Right atrium auricular region (tissue), 2 donors: ENCODE results near the gene CCDC183. TPM values are rescaled to one million over a fixed set of nuclear protein-coding genes. Genes with fewer than 3 reads are reported as not detected.

ENCODE experiments used
- DNase-seq: peaks from one replicate; pipeline ENCODE4 v3.0.0-alpha.2; 2019; ENCODE audit warnings: low spot score
- H3K27ac ChIP-seq, 2 donors: fragments of 200-600 bp; sonication (generic); 1 replicate in 1 of 2; 2 replicates in 1 of 2; pipeline ENCODE4 v1.5.1; 2016 to 2019
- H3K27me3 ChIP-seq, 2 donors: fragments of 200-600 bp; sonication (generic); one replicate each; pipeline versions ENCODE4 v1.5.1 to v1.6.0; 2017 to 2019
- H3K36me3 ChIP-seq: fragments of 200-600 bp; sonication (generic); one replicate; pipeline ENCODE4 v1.5.1; 2016
- H3K4me1 ChIP-seq, 2 donors: fragments of 200-600 bp; sonication (generic); one replicate each; pipeline versions ENCODE4 v1.5.1 to v1.6.0; 2017 to 2019
- H3K4me3 ChIP-seq, 2 donors: fragments of 200-600 bp; sonication (generic); 1 replicate in 1 of 2; 2 replicates in 1 of 2; pipeline ENCODE4 v1.5.1; 2017 to 2019; ENCODE audit warnings: mild to moderate bottlenecking in 1 of 2, moderate library complexity in 1 of 2
- H3K9me3 ChIP-seq, 2 donors: fragments of 200-600 bp; sonication (generic); one replicate each; pipeline ENCODE4 v1.5.1; 2019
- total RNA-seq, 2 donors: library from RNA; depleted of rRNA; stranded (reverse); fragments of >200 nt; gene quantifications; one replicate each; pipeline ENCODE4 v1.1.0, GENCODE V29; 2016
- TF ChIP-seq, protein P1 (sequence below), 2 donors: fragments of 200-600 bp; sonication (generic); IDR thresholded peaks; one replicate each; pipeline ENCODE4 v1.5.1; 2019; ENCODE audit warnings: antibody characterized with exemption in 2 of 2

The CCDC183 gene
- total RNA-seq, 2 donors from 2014 or later, result 2.3 to 2.5 TPM

DNA sequence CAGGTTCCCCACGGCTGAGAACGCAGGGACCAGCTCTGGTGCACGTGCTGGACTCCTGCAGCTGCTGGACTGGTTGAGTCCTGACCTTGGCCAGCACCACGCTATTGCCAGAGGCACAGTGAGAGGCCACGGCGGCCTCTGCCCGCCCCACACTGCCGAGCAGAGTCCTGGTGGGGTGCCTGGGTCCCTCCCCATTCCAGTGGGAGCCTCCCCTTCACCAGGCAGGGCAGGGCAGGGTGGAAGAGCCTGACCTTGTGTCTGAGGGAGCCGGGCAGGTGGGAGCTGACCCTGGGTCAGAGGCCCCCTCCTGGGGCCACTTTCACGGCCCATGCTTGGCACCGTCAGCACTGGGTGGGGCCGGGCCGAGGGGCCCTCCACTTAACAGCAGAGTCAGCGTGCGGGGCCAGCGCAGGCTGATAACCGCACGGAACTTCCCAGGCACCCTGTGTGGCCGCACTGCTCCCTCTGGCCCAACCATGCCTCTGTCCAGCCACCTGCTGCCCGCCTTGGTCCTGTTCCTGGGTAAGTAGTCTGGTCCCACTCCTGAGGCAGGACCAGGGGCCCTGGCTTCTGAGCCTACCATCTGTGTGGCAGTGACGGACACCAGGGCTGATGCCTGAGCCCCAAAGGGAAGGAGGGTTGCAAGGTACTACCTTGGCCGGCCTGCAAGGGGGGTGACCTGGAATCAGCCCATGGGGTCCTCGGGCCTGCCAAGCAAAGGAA, 56.0 kb downstream of the CCDC183 start, which contains the start of gene MAMDC4:
MAMDC4 (plus strand) TSS at position 406 of the 723 bp plus-strand sequence; CDS start at position 477, 71 bp downstream.
- Histone ChIP-seq H3K4me1 (peaks cover 0 to 36% of the 10 kb centered on the region in 2 donors), H3K4me3 (no peak within 1 kb of the TSS), H3K27me3 (no peaks in the 10 kb centered on the region), H3K9me3 (no peaks in the 10 kb centered on the region), H3K27ac (peak within 1 kb of the TSS in 1 of 2 donors; percentile 7), H3K36me3 (peaks cover 18% of the 10 kb centered on the region)
- TF ChIP-seq, protein P1, sequence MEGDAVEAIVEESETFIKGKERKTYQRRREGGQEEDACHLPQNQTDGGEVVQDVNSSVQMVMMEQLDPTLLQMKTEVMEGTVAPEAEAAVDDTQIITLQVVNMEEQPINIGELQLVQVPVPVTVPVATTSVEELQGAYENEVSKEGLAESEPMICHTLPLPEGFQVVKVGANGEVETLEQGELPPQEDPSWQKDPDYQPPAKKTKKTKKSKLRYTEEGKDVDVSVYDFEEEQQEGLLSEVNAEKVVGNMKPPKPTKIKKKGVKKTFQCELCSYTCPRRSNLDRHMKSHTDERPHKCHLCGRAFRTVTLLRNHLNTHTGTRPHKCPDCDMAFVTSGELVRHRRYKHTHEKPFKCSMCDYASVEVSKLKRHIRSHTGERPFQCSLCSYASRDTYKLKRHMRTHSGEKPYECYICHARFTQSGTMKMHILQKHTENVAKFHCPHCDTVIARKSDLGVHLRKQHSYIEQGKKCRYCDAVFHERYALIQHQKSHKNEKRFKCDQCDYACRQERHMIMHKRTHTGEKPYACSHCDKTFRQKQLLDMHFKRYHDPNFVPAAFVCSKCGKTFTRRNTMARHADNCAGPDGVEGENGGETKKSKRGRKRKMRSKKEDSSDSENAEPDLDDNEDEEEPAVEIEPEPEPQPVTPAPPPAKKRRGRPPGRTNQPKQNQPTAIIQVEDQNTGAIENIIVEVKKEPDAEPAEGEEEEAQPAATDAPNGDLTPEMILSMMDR (IDR thresholded peaks at IDR 0.05), result no peak
- no peak for DNase-seq

DNA sequence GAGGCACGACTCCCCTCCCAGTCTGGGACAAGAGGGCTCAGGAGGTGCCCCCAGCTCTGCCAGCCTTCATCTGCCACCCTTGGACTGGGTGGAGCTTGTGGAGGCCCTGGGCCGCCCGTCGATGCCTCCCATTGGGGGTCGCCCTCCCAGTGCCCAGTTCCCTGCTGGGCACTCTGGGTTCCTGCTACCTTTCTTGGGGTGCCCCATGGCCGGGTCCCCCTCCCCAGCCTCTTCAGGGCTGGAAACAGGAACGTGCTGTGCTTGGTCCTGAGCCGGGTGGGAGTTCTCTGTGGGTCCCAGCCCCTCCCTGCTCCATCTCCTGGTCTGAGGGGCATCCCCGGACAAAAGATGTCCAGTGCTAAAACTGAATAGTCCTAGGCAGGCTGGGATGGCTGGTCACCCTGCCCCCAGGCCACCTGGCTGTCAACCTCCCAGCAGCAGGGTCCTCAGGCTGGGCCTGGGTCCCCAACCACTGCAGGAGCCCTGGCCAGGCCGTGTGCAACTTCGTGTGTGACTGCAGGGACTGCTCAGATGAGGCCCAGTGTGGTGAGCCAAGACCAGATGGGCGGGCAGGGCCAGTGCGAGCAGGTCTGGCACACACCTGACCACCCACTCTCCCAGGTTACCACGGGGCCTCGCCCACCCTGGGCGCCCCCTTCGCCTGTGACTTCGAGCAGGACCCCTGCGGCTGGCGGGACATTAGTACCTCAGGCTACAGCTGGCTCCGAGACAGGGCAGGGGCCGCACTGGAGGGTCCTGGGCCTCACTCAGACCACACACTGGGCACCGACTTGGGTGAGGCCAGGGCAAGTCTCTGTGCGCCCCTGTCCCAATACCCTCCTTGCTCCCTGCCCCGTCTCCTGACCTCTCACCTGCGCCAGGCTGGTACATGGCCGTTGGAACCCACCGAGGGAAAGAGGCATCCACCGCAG, 56.8 kb downstream of the CCDC183 start:
- Histone ChIP-seq H3K4me3 (no peak overlapping the region), H3K36me3 (peaks cover 18% of the 10 kb centered on the region), H3K4me1 (peaks cover 0 to 28% of the 10 kb centered on the region in 2 donors), H3K9me3 (no peaks in the 10 kb centered on the region), H3K27ac (no peak overlapping the region), H3K27me3 (no peaks in the 10 kb centered on the region)
- DNase-seq, result no peak
- TF ChIP-seq, protein P1 (IDR thresholded peaks at IDR 0.05), result no peak

DNA sequence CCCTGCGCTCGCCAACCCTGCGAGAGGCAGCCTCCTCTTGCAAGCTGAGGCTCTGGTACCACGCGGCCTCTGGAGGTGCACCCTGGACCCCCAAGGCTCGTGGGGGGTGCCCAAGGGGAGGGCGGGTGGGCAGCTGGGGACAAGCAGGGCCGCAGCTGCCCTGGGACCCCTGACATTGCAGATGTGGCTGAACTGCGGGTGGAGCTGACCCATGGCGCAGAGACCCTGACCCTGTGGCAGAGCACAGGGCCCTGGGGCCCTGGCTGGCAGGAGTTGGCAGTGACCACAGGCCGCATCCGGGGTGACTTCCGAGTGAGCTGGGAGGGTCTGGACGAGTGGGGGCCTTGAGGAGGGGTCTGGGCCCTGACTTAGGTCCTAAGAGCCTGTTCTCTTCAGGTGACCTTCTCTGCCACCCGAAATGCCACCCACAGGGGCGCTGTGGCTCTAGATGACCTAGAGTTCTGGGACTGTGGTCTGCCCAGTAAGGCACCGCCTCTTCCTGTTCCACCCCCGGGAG, 57.5 kb downstream of the CCDC183 start:
- TF ChIP-seq, protein P1 (IDR thresholded peaks at IDR 0.05), result no peak
- H3K27me3 ChIP-seq, result no peaks in the 10 kb centered on the region
- DNase-seq, result no peak
- H3K4me1 ChIP-seq, result peaks cover 0 to 23% of the 10 kb centered on the region in 2 donors
- H3K9me3 ChIP-seq, result no peaks in the 10 kb centered on the region
- peaks cover 18% of the 10 kb centered on the region for H3K36me3 ChIP-seq
- no peak overlapping the region for H3K4me3 ChIP-seq
- no peak overlapping the region for H3K27ac ChIP-seq

DNA sequence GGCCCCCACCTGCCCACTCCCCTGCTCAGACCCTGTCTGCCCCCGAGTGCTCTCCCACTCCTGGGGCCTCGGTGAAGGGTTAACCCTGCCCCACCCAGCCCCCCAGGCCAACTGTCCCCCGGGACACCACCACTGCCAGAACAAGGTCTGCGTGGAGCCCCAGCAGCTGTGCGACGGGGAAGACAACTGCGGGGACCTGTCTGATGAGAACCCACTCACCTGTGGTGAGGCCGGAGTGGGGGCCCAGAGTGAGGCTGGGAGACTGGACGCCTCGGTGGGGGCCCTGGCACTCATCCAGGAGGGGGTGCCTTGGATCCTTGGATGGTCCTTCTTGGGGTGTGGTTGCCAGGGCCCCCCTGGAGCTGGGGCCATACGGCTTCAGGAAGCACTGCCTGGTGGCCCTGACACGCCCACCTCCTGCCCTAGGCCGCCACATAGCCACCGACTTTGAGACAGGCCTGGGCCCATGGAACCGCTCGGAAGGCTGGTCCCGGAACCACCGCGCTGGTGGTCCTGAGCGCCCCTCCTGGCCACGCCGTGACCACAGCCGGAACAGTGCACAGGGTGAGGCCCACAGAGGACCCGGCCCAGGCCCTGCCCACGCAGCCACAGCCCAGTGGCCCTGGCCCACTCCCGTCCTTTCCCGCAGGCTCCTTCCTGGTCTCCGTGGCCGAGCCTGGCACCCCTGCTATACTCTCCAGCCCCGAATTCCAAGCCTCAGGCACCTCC, 58.1 kb downstream of the CCDC183 start:
- Histone ChIP-seq H3K27ac (no peak overlapping the region), H3K4me1 (peaks cover 0 to 30% of the 10 kb centered on the region in 2 donors), H3K9me3 (no peaks in the 10 kb centered on the region), H3K4me3 (no peak overlapping the region), H3K36me3 (peaks cover 18% of the 10 kb centered on the region), H3K27me3 (no peaks in the 10 kb centered on the region)
- TF ChIP-seq, protein P1 (IDR thresholded peaks at IDR 0.05), result no peak
- DNase-seq, result no peak

GRCh38 chr9:136854842-136855460, 58.8 kb downstream of the CCDC183 start:
- DNase-seq, result no peak
- no peak overlapping the region for H3K27ac ChIP-seq
- H3K4me1 ChIP-seq, result peaks cover 0 to 30% of the 10 kb centered on the region in 2 donors
- H3K4me3 ChIP-seq, result no peak overlapping the region
- H3K9me3 ChIP-seq, result no peaks in the 10 kb centered on the region
- H3K36me3 ChIP-seq, result peaks cover 18% of the 10 kb centered on the region
- TF ChIP-seq, protein P1 (IDR thresholded peaks at IDR 0.05), result no peak
- H3K27me3 ChIP-seq, result no peaks in the 10 kb centered on the region
